Osteoblast (primary cell): ENCODE data around the gene CNOT1. TPM values are rescaled to one million over a fixed set of nuclear protein-coding genes. Genes with fewer than 3 reads are reported as not detected.
"Not testable (repeated sequence)": the region's sequence is repeated elsewhere in the genome, so short reads cannot be mapped to it uniquely, and the experiment has no call there.

ENCODE experiments used
- DNase-seq: peaks from one replicate; pipeline ENCODE4 v3.0.0; 2011; ENCODE audit warnings: low spot score, mixed read lengths; ENCODE audit not compliant: insufficient read length; ENCODE audit errors: missing footprints
- H2AFZ ChIP-seq: 2 replicates; pipeline ENCODE4 v1.6.0; 2011; ENCODE audit warnings: mild to moderate bottlenecking, low read length
- H3K27ac ChIP-seq: 2 replicates; pipeline ENCODE4 v1.5.1; 2011; ENCODE audit warnings: mild to moderate bottlenecking, low read depth, low read length, moderate library complexity
- H3K27me3 ChIP-seq: 2 replicates; pipeline ENCODE4 v1.6.0; 2012; ENCODE audit warnings: mild to moderate bottlenecking, control low read depth, inconsistent platforms, low read length, moderate library complexity; ENCODE audit not compliant: insufficient read depth
- H3K36me3 ChIP-seq: 2 replicates; pipeline ENCODE4 v1.5.1; 2011; ENCODE audit warnings: mild to moderate bottlenecking, low read length, control low read depth, moderate library complexity; ENCODE audit not compliant: insufficient read depth
- H3K4me1 ChIP-seq: 2 replicates; pipeline ENCODE4 v1.5.1; 2011; ENCODE audit warnings: mild to moderate bottlenecking, low read length, control low read depth, moderate library complexity; ENCODE audit not compliant: insufficient read depth
- H3K4me2 ChIP-seq: 2 replicates; pipeline ENCODE4 v1.6.0; 2011; ENCODE audit warnings: mild to moderate bottlenecking, low read length; ENCODE audit not compliant: insufficient read depth
- H3K4me3 ChIP-seq: fragments of 200-600 bp; sonication (generic); 3 replicates; pipeline ENCODE4 v1.5.1; 2012; ENCODE audit warnings: mild to moderate bottlenecking, low read length, inconsistent platforms; ENCODE audit not compliant: insufficient read depth
- H3K79me2 ChIP-seq: 2 replicates; pipeline ENCODE4 v1.6.0; 2012; ENCODE audit warnings: mild to moderate bottlenecking, low read length, control low read depth, inconsistent platforms; ENCODE audit not compliant: insufficient read depth
- H3K9me3 ChIP-seq: 2 replicates; pipeline ENCODE4 v1.5.1; 2011; ENCODE audit warnings: low read depth, low read length, control low read depth
- H4K20me1 ChIP-seq: 2 replicates; pipeline ENCODE4 v1.6.0; 2012; ENCODE audit warnings: mild to moderate bottlenecking, low read length, control low read depth; ENCODE audit not compliant: insufficient read depth
- CTCF ChIP-seq: IDR thresholded peaks from 2 replicates; pipeline ENCODE4 v1.5.1; 2011; ENCODE audit warnings: mild to moderate bottlenecking, low read depth, low read length, moderate library complexity; ENCODE audit errors: extremely low read depth
- total RNA-seq: library from RNA; depleted of rRNA; stranded (reverse); fragments of >200 nt; gene quantifications from 2 replicates; pipeline ENCODE4 v1.2.3, GENCODE V29; 2012

The CNOT1 gene
- total RNA-seq, 1 donor = 122 TPM

DNA sequence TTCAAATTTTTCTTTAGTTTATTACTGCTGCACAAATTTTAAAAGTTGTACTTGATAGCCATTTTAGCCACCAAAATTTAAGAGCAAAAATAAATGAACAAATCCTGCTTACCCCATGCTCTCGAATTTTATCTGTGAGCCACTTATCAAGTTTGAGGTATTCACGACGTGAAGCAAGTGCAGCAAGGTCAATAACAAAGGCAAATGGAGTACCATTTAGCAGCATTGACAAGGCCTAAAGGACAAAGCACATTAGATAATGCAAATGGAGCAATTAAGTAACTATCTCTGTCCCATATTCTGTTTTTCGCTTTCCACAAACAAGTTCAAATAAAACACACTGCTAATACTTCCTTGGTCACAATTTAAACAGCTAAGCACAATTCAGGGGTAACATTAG, 54.7 kb downstream of the CNOT1 start:
- DNase-seq = no peak
- Histone ChIP-seq H3K4me2 (no peak overlapping the region), H3K9me3 (no peaks in the 10 kb centered on the region), H3K79me2 (peaks cover 16% of the 10 kb centered on the region), H3K36me3 (peaks cover 75% of the 10 kb centered on the region), H3K27me3 (no peaks in the 10 kb centered on the region), H3K4me1 (no peaks in the 10 kb centered on the region), H3K27ac (no peak overlapping the region), H3K4me3 (no peak overlapping the region), H2AFZ (no peak overlapping the region), H4K20me1 (no peaks in the 10 kb centered on the region)
- no peak for TF ChIP-seq CTCF

DNA sequence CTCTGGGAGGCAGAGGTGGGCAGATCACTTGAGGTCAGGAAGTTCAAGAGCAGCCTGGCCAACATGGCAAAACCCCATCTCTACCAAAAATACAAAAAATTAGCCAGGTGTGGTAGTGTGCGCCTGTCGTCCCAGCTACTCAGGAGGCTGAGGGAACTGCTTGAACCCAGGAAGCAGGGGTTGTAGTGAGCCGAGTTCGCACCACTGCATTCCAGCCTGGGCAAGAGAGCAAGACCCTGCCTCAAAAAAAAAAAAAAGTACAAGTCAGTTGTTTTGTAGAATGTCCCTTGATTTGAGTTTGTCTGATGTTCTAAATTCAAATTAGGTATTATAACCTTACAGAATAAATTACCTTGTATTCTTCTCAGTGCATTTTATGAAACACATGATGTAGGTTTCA, 63.9 kb downstream of the CNOT1 start:
- peaks cover 40% of the 10 kb centered on the region for H3K36me3 ChIP-seq
- not testable (repeated sequence) for H3K27me3 ChIP-seq, DNase-seq, H2AFZ ChIP-seq, H3K4me2 ChIP-seq, H3K27ac ChIP-seq, H3K4me1 ChIP-seq, H4K20me1 ChIP-seq, H3K4me3 ChIP-seq, H3K9me3 ChIP-seq
- peaks cover 73% of the 10 kb centered on the region for H3K79me2 ChIP-seq

GRCh38 chr16:58563775-58564174, 65.9 kb downstream of the CNOT1 start:
- peaks cover 7% of the 10 kb centered on the region for H4K20me1 ChIP-seq
- no peak for DNase-seq
- no peak overlapping the region for H2AFZ ChIP-seq
- no peak overlapping the region for H3K27ac ChIP-seq
- H3K79me2 ChIP-seq = peaks cover 64% of the 10 kb centered on the region
- H3K36me3 ChIP-seq = peaks cover 45% of the 10 kb centered on the region
- no peaks in the 10 kb centered on the region for H3K9me3 ChIP-seq
- H3K4me1 ChIP-seq = peaks cover 6% of the 10 kb centered on the region
- H3K4me3 ChIP-seq = no peak overlapping the region
- no peak overlapping the region for H3K4me2 ChIP-seq
- no peaks in the 10 kb centered on the region for H3K27me3 ChIP-seq
- no peak for TF ChIP-seq CTCF

- H3K4me3 ChIP-seq = no peak overlapping the region
- H3K27me3 ChIP-seq = no peaks in the 10 kb centered on the region
- no peaks in the 10 kb centered on the region for H3K9me3 ChIP-seq
- H3K27ac ChIP-seq = no peak overlapping the region
- H3K36me3 ChIP-seq = peaks cover 50% of the 10 kb centered on the region
- H4K20me1 ChIP-seq = peaks cover 7% of the 10 kb centered on the region
- no peak overlapping the region for H2AFZ ChIP-seq
- no peak for TF ChIP-seq CTCF
- H3K4me1 ChIP-seq = peaks cover 6% of the 10 kb centered on the region
- no peak overlapping the region for H3K4me2 ChIP-seq
- peaks cover 62% of the 10 kb centered on the region for H3K79me2 ChIP-seq
- DNase-seq = no peak
Observed at GRCh38 chr16:58563235-58563634, 66.4 kb downstream of the CNOT1 start.

DNA sequence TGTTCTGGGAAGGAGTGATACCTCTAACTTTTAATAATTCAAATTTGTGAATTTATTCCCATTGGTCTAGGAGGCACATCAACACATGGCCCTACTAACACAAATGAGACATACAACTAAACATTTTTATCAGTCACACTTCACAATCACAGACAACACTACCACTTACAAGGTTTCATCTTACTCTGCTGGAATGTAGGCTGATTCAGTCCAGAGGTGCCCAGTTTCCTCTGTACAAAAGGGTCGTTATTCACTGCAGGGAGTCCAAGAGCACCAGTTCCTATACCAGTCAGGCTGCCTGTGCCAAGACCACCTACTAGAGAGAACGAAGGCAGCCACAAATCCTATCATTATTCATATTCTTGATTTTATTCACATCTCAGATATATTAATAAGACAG, 72.9 kb downstream of the CNOT1 start:
- Histone ChIP-seq H3K4me3 (no peak overlapping the region), H3K4me2 (no peak overlapping the region), H3K27ac (no peak overlapping the region), H3K36me3 (peaks cover 70% of the 10 kb centered on the region), H3K27me3 (no peaks in the 10 kb centered on the region), H4K20me1 (peaks cover 3% of the 10 kb centered on the region), H3K9me3 (no peaks in the 10 kb centered on the region), H3K4me1 (no peaks in the 10 kb centered on the region), H2AFZ (no peak overlapping the region), H3K79me2 (peaks cover 22% of the 10 kb centered on the region)
- no peak for DNase-seq
- TF ChIP-seq CTCF = no peak
